ENCODE measurements around the gene CENPF. TPM values are rescaled to one million over a fixed set of nuclear protein-coding genes. Genes with fewer than 3 reads are reported as not detected.

Gene CENPF
- total RNA-seq, 2 experiments from 2014 or later: 110 to 173 TPM

DNA sequence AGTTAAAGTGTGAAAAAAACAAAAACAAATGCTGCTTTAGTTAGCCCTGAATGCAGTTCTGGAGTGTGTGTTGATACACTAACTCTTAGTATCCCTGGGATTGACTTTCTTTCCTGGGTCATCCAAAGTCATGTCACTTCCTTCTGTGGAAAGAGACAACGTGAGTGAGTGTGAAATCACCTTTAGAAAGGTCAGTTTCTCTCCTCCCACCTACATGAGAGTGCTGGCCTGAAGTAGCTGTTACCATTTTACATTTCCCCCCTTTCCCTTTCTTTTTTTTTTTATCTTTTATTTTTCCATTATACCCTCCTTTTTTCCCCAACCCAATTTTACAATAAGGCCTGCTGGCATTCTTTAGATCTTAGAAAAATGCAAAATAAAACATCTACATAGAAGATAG, 55.2 kb downstream of the CENPF start:
- H3K27ac ChIP-seq (ENCODE audit: low read depth, low read length, poor library complexity, severe bottlenecking): no peak overlapping the region
- BruUV-seq (replicated peaks): no TSS peak
- no peaks in the 10 kb centered on the region for H3K9me2 ChIP-seq (ENCODE audit: insufficient read depth, low read length)
- intact Hi-C loops (cut with micrococcal nuclease; ENCODE audit: unreplicated experiment): no loop called here
- no peaks in the 10 kb centered on the region for H3K79me2 ChIP-seq (ENCODE audit: insufficient read depth, low read depth, low read length)
- peaks cover 100% of the 10 kb centered on the region for H3K36me3 ChIP-seq (ENCODE audit: insufficient read depth, low read length)
- H2AFZ ChIP-seq (ENCODE audit: low read length): no peak overlapping the region
- H4K20me1 ChIP-seq (ENCODE audit: insufficient read depth, low read length): peaks cover 4% of the 10 kb centered on the region; the same call in 1 of the 2 replicates
- H3K9me3 ChIP-seq (ENCODE audit: low read length): no peaks in the 10 kb centered on the region
- H3K4me2 ChIP-seq (ENCODE audit: low read length): no peak overlapping the region
- ChIA-PET CTCF (ENCODE audit: unreplicated experiment) (no interaction called here), POLR2A (no interaction called here)
- H3K4me3 ChIP-seq (ENCODE audit: low read depth, low read length, poor library complexity, severe bottlenecking): no peak overlapping the region
- no peak for DNase-seq (ENCODE audit: low spot score)
- TF ChIP-seq, protein P1, sequence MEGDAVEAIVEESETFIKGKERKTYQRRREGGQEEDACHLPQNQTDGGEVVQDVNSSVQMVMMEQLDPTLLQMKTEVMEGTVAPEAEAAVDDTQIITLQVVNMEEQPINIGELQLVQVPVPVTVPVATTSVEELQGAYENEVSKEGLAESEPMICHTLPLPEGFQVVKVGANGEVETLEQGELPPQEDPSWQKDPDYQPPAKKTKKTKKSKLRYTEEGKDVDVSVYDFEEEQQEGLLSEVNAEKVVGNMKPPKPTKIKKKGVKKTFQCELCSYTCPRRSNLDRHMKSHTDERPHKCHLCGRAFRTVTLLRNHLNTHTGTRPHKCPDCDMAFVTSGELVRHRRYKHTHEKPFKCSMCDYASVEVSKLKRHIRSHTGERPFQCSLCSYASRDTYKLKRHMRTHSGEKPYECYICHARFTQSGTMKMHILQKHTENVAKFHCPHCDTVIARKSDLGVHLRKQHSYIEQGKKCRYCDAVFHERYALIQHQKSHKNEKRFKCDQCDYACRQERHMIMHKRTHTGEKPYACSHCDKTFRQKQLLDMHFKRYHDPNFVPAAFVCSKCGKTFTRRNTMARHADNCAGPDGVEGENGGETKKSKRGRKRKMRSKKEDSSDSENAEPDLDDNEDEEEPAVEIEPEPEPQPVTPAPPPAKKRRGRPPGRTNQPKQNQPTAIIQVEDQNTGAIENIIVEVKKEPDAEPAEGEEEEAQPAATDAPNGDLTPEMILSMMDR (conservative IDR thresholded peaks at IDR 0.05; ENCODE audit: low read length): no peak
- TF ChIP-seq EZH2phosphoT487 (IDR thresholded peaks at IDR 0.05; ENCODE audit: borderline replicate concordance, low read depth, low read length): no peak
- H3K4me1 ChIP-seq (ENCODE audit: insufficient read depth, low read length, poor library complexity, severe bottlenecking): no peaks in the 10 kb centered on the region

DNA sequence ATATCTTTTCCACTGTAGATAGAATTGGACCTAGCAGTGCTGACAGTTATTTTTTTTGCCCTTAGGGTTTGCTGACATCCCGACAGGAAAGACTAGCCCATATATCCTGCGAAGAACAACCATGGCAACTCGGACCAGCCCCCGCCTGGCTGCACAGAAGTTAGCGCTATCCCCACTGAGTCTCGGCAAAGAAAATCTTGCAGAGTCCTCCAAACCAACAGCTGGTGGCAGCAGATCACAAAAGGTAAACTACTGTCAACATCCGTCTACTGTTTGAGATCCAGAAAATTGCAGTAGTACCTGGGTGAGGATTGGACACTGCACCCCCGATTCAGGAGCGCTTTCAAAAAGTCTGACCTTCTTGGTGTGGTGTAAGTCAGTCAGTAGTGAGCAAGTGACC, 55.8 kb downstream of the CENPF start:
- H3K4me2 ChIP-seq (ENCODE audit: low read length): no peak overlapping the region
- H3K4me3 ChIP-seq (ENCODE audit: low read depth, low read length, poor library complexity, severe bottlenecking): no peak overlapping the region
- no peak overlapping the region for H3K27ac ChIP-seq (ENCODE audit: low read depth, low read length, poor library complexity, severe bottlenecking)
- H3K9me3 ChIP-seq (ENCODE audit: low read length): no peaks in the 10 kb centered on the region
- no peaks in the 10 kb centered on the region for H3K4me1 ChIP-seq (ENCODE audit: insufficient read depth, low read length, poor library complexity, severe bottlenecking)
- TF ChIP-seq, protein P1 (conservative IDR thresholded peaks at IDR 0.05; ENCODE audit: low read length): no peak
- TF ChIP-seq EZH2phosphoT487 (IDR thresholded peaks at IDR 0.05; ENCODE audit: borderline replicate concordance, low read depth, low read length): no peak
- CTCF ChIA-PET (ENCODE audit: unreplicated experiment): no interaction called here
- H3K9me2 ChIP-seq (ENCODE audit: insufficient read depth, low read length): no peaks in the 10 kb centered on the region
- H3K79me2 ChIP-seq (ENCODE audit: insufficient read depth, low read depth, low read length): no peaks in the 10 kb centered on the region
- intact Hi-C loops (cut with micrococcal nuclease; ENCODE audit: unreplicated experiment): no loop called here
- peaks cover 4% of the 10 kb centered on the region; the same call in 1 of the 2 replicates for H4K20me1 ChIP-seq (ENCODE audit: insufficient read depth, low read length)
- peaks cover 100% of the 10 kb centered on the region for H3K36me3 ChIP-seq (ENCODE audit: insufficient read depth, low read length)
- POLR2A ChIA-PET: no interaction called here
- no TSS peak for BruUV-seq (replicated peaks)
- no peak for DNase-seq (ENCODE audit: low spot score)
- no peak overlapping the region for H2AFZ ChIP-seq (ENCODE audit: low read length)

DNA sequence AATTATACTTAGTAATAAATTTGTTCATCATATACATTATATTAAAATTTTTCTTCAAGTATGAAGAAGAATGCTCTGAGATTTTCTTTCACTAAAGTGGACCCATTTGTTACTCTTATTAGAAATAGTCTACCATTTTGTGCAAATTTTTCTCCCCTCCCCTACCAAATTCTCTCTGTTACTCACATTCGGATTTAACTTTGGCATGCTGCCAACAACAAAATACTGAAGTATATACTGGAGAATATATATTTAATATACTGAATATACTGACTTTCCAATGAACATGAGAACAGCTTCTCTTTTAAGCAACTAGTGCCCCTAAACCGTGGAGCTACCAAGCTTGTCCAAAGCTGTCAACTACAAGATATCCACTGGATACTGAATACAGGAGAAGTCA, 57.2 kb downstream of the CENPF start:
- H3K27ac ChIP-seq (ENCODE audit: low read depth, low read length, poor library complexity, severe bottlenecking): no peak overlapping the region
- no peak overlapping the region for H3K4me2 ChIP-seq (ENCODE audit: low read length)
- H3K36me3 ChIP-seq (ENCODE audit: insufficient read depth, low read length): peaks cover 100% of the 10 kb centered on the region
- ChIA-PET POLR2A (interaction anchor here (0.6 to 1.2 kb wide), 3 partner anchors 11 to 1869 kb away, joined by 3 read pairs; no protein-coding TSS in a partner anchor), CTCF (ENCODE audit: unreplicated experiment) (interaction anchor here (1.3 kb wide), 1 partner anchor 43 kb away, joined by 4 read pairs; no protein-coding TSS in a partner anchor)
- no peak for TF ChIP-seq EZH2phosphoT487 (IDR thresholded peaks at IDR 0.05; ENCODE audit: borderline replicate concordance, low read depth, low read length)
- no peaks in the 10 kb centered on the region for H3K9me2 ChIP-seq (ENCODE audit: insufficient read depth, low read length)
- peaks cover 4% of the 10 kb centered on the region; the same call in 1 of the 2 replicates for H4K20me1 ChIP-seq (ENCODE audit: insufficient read depth, low read length)
- H3K9me3 ChIP-seq (ENCODE audit: low read length): no peaks in the 10 kb centered on the region
- no peaks in the 10 kb centered on the region for H3K79me2 ChIP-seq (ENCODE audit: insufficient read depth, low read depth, low read length)
- intact Hi-C loops (cut with micrococcal nuclease; ENCODE audit: unreplicated experiment): loop anchor here (10.0 kb wide), 1 partner anchor 865 kb away; no protein-coding TSS in a partner anchor
- BruUV-seq (replicated peaks): no TSS peak
- DNase-seq (ENCODE audit: low spot score): no peak
- H3K4me3 ChIP-seq (ENCODE audit: low read depth, low read length, poor library complexity, severe bottlenecking): no peak overlapping the region
- no peaks in the 10 kb centered on the region for H3K4me1 ChIP-seq (ENCODE audit: insufficient read depth, low read length, poor library complexity, severe bottlenecking)
- no peak overlapping the region for H2AFZ ChIP-seq (ENCODE audit: low read length)

Measured in OCI-LY7 (cell line).